Kidney epithelial cell (primary cell): Measurements from ENCODE around the gene KIRREL2. TPM values are rescaled to one million over a fixed set of nuclear protein-coding genes. Genes with fewer than 3 reads are reported as not detected.
"Not testable (repeated sequence)": the region's sequence is repeated elsewhere in the genome, so short reads cannot be mapped to it uniquely, and the experiment has no call there.

ENCODE experiments used
- DNase-seq: peaks from one replicate; pipeline ENCODE4 v3.0.0-alpha.2; 2010; ENCODE audit warnings: low read depth
- H3K27me3 ChIP-seq: 2 replicates; pipeline ENCODE4 v1.6.0; 2011; ENCODE audit warnings: low read length; ENCODE audit not compliant: control insufficient read depth, insufficient read depth
- H3K36me3 ChIP-seq: 2 replicates; pipeline ENCODE4 v1.5.1; 2011; ENCODE audit warnings: low read length; ENCODE audit not compliant: control insufficient read depth, insufficient read depth
- H3K4me3 ChIP-seq: 2 replicates; pipeline ENCODE4 v1.5.1; 2011; ENCODE audit warnings: low read depth, mild to moderate bottlenecking, control low read depth, low read length
- CTCF ChIP-seq: IDR thresholded peaks from 2 replicates; pipeline ENCODE4 v1.5.1; 2011; ENCODE audit warnings: mild to moderate bottlenecking, moderate library complexity, low read length, control low read depth, inconsistent platforms; ENCODE audit not compliant: insufficient read depth, poor library complexity, severe bottlenecking
- total RNA-seq: library from RNA; depleted of rRNA; stranded (reverse); fragments of >200 nt; gene quantifications from 2 replicates; pipeline ENCODE4 v1.2.3, GENCODE V29; 2015

The KIRREL2 gene
- total RNA-seq, 1 donor from 2014 or later = 0.50 TPM

- Histone ChIP-seq H3K36me3 (peaks cover 3% of the 10 kb centered on the region), H3K4me3 (no peak overlapping the region), H3K27me3 (no peaks in the 10 kb centered on the region)
- no peak for DNase-seq
- no peak for TF ChIP-seq CTCF
Measured at GRCh38 chr19:35889370-35890112, 32.8 kb downstream of the KIRREL2 start.

GRCh38 chr19:35890113-35890650 is 33.5 kb downstream of the KIRREL2 start:
- H3K4me3 ChIP-seq = no peak overlapping the region
- peaks cover 3% of the 10 kb centered on the region for H3K36me3 ChIP-seq
- no peak for DNase-seq
- no peak for TF ChIP-seq CTCF
- H3K27me3 ChIP-seq = no peaks in the 10 kb centered on the region

GRCh38 chr19:35891819-35892218 is 35.1 kb downstream of the KIRREL2 start:
- DNase-seq, H3K4me3 ChIP-seq, H3K36me3 ChIP-seq, H3K27me3 ChIP-seq: not testable (repeated sequence)

GRCh38 chr19:35894342-35894741 is 37.6 kb downstream of the KIRREL2 start:
- DNase-seq = no peak
- no peak overlapping the region for H3K4me3 ChIP-seq
- H3K36me3 ChIP-seq = peaks cover 4% of the 10 kb centered on the region
- H3K27me3 ChIP-seq = no peaks in the 10 kb centered on the region
- TF ChIP-seq CTCF = no peak

- Histone ChIP-seq H3K4me3 (no peak overlapping the region), H3K27me3 (no peaks in the 10 kb centered on the region), H3K36me3 (peaks cover 1% of the 10 kb centered on the region)
- DNase-seq = no peak
- TF ChIP-seq CTCF = no peak
Measured at GRCh38 chr19:35895911-35896642, 39.4 kb downstream of the KIRREL2 start.

- no peaks in the 10 kb centered on the region for H3K27me3 ChIP-seq
- no peak overlapping the region for H3K4me3 ChIP-seq
- DNase-seq = no peak
- no peak for TF ChIP-seq CTCF
- peaks cover 1% of the 10 kb centered on the region for H3K36me3 ChIP-seq
Measured at GRCh38 chr19:35896643-35897040, 39.9 kb downstream of the KIRREL2 start.
